COLO829 (cell line): Measurements from ENCODE around the gene NLRP3.
"Not testable (repeated sequence)": the region's sequence is repeated elsewhere in the genome, so short reads cannot be mapped to it uniquely, and the experiment has no call there.

ENCODE experiments used
- DNase-seq: peaks from one replicate; pipeline ENCODE4 v3.0.0; 2012; ENCODE audit warnings: low spot score

The NLRP3 gene

DNA sequence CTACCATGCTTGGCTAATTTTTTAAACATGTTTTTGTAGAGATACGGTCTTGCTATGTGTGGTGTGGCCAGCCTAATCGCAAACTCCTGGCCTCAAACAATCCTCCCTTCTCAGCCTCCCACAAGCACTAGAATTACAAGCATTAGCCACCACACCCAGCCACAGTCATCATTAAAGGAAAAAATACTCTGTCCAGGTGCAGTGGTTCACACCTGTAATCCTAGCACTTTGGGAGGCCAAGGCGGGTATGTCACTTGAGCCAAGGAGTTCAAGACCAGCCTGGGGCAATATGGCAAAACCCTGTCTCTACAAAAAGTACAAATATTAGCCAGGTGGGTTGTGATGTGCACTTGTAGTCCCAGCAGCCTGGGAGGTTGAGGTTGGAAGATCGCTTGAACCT, 25.0 kb upstream of the NLRP3 start:
- no peak for DNase-seq

DNA sequence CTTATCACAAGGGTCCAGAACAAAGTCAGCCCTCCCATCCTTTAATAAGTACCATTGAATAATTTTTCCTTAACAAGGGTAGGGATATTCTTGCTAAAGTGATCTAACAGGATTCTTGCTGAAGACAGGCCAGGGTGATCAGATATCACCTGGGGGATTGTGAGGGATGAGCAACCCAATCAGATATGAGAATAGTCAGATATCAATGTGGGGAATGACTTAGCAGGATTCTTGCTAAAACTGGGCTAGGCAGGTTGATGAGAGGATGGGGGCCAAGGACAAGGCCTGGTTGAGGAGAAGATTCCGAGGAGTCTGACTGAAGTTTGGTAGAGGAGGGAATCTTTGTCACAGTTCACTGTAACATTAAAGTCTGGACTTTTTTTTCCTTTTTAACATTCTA, 23.9 kb upstream of the NLRP3 start:
- DNase-seq: no peak

DNA sequence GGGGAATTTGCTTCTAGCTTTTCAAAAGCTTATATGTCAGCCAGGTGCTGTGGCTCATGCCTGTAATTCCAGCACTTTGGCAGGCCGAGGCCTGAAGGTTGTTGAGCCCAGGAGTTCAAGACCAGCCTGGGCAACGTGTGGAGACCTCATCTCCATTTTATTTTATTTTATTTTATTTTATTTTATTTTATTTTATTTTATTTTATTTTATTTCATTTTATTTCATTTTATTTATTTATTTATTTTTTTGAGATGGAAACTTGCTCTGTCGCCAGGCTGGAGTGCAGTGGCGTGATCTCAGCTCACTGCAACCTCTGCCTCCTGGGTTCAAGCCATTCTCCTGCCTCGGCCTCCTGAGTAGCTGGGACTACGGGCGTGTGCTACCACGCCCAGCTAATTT, 20.9 kb upstream of the NLRP3 start:
- not testable (repeated sequence) for DNase-seq

DNA sequence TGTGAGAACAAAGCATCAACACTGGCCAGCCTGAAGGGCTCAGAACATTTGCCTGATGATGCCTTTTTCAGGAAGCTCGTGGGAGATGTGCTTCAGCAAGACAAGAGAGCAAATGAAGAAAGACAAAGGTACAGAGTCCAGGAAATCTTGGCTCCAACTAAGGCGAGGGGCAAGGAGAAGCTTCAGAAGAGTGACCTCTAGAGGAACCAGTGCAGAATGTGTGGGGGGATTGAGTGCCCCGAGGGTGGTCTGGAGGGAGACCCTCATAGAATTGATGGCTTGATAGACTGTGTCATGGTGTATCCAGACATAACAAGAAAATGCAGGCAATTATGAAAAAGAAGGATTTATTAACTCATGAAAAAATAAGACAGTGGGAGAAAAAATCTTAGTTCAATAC, 15.3 kb upstream of the NLRP3 start:
- DNase-seq: no peak

DNA sequence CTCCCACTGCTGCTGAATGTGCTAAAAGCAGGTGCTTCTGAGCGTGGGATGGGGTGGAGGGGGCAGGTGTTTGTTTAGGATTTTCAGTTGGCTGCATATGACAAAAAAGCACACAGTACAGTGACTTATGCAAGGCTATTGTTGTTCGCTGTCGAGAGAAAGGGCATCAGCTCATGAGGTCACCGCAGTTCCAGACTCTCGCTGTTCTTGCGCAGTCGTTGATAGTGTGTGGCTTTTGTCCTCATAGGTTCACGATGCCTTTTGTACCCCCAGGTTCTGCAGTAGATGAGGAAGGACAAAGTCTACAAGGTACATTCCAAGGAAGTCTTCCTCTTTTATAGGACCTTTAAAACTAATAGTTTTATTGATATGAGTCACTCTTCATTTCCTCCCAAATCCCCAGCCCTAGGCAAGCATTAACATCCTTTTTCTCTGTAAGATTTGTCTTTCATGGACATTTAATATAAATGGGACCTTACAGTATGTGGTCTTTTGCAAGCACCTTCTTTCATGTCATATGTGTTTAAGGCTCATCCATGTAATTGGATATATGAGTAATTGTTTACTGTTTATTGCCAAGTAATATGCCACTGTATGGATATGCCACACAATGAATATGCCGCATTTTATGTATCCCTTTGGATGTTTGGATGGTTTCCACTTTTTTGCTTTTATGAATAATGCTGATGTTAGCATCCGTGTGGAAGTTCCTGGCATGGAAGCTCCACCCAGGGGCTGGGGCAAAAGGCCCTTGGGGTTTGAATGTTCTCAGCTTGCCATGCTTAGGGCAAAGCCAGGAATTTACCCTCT, 14.5 kb upstream of the NLRP3 start:
- peak; percentile 57 for DNase-seq

DNA sequence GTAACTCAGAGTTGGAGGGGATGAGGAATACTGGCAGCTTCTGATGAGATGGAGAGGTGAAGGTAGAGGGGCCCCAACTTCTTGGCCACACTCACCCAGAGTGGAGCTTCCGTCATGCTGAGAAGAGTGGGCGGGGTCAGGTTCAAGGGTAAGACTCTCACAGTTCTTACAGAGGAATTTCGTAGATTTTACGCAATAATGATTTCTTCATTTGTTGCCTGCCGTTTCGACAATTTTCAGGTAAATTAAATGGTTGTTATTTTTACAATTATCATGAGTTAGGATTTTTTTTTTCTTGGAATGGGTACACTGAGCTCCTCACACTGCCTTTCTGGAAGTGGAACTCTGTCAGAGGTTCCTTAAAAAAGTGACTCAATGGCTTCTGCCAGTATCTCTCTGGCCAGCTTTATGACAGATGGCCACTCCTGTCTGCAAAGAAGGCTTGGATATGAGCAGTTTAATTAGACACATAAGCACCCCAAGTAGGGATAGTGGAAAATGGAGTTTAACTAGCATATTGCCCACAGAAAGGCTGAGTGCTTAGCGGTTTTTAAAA, 13.8 kb upstream of the NLRP3 start:
- no peak for DNase-seq

DNA sequence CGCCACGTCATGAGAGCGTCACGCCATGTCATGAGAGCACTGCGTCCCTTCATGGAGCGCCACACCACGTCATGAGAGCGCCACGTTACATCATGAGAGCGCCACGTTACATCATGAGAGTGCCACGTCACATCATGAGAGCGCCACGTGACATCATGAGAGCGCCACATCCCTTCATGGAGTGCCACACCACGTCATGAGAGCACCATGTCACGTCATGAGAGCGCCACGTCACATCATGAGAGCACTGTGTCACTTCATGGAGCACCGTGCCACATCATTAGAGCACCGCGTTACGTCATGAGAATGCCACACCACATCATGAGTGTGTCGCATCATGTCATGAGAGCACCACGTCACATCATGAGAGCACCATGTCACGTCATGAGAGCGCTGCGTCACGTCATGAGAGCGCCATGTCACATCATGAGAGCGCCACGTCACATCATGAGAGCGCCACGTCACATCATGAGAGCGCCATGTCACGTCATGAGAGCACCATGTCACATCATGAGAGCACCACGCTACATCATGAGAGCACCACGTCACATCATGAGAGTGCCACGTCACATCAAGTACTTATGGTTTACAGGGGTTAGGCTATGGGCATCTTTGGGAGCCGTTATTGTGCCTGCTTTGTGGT, 9.8 kb upstream of the NLRP3 start:
- DNase-seq: no peak

DNA sequence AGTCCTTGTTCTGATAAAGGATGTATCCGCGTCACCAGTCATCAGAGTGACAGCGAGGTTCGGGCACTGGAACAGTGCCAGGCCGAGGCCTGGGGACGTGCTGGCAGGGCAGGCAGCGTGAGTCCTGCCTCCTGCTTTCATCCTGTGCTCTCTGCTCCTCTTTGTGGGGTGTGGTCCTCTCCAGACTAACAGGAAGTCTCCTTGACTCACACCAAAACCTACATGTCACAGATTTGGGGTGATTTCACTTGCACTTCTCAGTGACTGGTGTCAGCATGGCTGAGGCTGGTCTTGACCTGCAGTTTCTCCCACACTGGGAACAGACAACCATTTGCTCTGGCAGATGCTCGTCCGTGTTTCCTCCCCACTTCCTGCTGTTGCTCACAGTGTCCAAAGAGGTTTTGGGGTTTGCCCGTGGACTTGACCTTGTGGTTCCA, 8.8 kb upstream of the NLRP3 start:
- no peak for DNase-seq

DNA sequence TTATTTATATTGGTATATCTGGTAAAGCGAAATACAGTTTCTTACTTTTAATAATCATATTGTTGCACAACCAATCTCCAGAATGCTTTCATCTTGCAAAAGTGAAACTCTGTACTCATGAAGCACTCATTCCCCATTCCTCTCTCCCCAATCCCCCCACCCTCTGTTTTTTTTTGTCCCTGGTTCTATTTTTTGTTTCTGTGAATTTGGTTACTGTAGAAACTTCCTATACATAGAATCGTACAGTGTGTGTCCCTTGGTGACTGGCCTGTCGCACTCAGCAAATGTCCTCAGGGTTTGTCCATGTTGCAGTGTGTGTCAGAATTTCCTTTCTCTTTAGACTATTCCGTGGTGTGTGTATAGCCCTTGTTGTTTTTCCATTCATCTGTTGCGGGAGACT, 7.9 kb upstream of the NLRP3 start:
- no peak for DNase-seq

DNA sequence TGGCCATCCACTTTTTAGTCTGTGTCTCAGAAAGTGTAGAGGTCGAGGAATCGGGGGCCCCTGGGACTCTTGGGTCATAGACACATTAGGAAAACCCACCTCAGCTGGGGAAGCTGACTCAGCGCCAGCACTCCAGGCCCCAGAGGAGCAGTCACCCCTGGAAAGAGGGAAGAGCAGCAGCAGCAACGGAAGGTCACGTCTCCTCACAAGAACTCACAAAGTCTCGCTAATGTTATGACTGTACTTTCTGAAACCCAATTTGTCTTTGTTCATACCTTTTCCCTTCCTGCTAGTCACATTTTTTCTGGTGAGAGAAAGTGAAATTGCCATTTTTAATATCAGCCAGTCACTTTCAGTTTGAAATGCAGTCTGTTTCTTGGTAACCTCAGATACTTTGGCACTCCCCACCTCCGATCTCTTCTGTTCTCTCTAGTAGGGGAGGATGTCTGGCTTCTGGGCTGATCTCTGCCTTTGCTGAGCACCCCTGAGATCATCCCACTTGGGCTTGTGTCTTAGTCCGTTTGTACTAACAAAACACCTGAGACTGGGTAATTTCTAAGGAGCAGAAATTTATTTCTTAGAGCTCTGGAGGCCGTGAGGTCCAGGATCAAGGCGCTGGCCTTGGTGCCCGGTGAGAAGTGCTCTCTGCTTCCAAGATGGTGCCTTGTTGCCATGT, 6.0 kb upstream of the NLRP3 start:
- DNase-seq: no peak

DNA sequence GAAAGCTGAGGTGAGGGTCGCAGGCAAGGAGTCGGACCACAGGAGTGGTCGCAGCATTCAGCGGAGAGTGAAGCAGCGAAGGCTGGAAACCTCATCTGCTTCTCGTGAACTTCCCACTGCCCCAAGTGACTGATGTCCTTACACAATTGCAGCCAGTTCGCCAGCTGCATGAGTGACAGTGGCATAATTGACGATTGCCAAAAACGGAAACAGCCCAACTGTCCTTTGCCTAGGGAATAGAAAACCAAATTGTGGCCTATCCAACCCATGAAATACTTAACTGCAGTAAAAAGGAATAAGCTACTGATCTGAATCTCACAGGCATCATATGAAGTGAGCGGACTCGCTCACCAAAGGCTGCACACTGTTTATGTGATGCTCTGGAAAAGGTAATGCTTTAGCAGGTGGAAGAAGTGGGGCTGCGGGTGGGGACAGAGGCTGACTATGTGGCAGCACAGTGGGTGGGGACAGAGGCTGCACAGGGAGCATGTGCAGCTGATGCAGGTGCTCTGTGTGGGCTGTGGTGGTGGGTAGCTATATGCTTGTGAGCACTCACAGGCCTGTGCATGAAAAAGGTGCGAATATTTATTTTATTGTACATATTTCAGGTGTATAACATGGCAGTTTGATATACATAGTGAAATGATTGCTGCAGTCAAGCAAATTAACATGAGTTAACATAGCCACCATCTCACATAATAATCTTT, 4.2 kb upstream of the NLRP3 start:
- no peak for DNase-seq

DNA sequence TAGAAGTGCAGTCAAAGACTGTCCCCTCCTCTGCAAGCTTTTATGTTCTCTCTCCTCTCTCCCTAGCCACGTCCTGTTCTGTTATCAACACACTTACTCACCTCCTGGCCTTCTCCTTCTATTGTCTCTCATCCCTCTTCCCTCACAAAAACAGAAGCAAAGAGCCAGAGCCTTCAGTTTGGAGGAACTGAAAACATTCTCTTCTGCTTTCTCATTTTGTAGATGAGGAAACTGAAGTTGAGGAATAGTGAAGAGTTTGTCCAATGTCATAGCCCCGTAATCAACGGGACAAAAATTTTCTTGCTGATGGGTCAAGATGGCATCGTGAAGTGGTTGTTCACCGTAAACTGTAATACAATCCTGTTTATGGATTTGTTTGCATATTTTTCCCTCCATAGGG, 1.9 kb downstream of the NLRP3 start:
- no peak for DNase-seq

DNA sequence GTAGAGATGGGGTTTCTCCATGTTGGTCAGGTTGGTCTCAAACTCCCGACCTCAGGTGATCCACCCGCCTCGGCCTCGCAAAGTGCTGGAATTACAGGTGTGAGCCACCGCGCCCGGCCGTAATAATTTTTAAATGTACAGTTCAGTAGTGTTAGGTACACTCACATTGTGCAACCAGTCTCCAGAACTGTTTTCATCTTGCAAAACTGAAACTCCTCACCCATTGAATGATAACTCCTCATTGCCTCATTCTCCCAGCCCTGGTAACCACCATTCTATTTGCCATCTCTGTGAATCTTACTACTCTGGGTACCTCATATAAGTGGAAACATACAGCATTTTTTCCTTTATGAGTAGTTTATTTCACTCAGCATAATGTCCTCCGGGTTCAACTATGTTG, 3.4 kb downstream of the NLRP3 start:
- DNase-seq: no peak

DNA sequence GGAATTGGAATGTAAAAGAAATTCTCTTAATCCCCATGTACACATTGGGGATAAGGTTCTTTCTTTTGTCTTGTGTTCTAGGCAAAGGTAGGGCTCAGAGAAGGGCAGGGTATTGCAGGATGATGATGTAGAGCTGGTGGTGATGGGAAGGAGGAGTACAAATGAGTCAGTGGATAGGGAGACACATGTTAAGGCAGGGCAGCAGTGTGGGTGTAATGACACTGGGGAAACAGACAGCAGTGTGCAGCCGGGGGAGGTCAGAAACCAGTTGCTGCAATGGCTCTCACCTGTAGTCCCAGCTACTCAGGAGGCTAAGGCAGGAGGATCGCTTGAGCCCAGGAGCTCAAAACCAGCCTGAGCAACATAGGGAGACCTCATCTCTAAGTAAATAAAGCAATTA, 5.1 kb downstream of the NLRP3 start:
- no peak for DNase-seq

DNA sequence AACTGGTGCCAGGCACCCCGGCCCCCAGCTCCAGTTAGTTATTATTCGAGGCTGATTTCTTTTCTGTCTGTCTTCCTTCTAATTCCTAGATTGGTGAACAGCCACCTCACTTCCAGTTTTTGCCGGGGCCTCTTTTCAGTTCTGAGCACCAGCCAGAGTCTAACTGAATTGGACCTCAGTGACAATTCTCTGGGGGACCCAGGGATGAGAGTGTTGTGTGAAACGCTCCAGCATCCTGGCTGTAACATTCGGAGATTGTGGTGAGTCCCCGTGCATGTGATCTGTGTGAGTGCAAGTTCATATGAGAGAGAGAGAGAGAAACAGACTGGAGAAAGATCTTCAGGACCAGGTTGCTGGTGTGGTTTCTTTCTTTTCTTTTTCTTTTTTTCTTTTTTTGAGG, 13.5 kb downstream of the NLRP3 start:
- DNase-seq: no peak

DNA sequence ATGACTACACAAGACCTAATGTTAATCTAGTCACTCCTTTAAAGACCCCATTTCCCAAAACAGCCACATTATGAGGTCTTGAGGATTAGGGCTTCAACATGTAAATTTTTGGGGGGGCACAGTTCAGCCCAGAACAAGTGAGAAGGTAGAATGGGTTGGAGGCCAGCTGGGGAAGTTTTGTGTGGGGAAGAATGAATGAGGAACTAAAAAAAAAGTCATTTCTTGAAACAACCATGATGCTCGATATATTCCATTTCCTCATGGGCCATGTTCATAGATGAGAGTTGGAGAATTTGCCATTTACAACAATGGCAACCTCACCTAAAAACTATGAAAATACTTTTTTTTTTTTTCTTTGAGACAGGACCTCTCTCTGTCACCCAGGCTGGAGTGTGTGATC, 14.5 kb downstream of the NLRP3 start:
- DNase-seq: no peak

DNA sequence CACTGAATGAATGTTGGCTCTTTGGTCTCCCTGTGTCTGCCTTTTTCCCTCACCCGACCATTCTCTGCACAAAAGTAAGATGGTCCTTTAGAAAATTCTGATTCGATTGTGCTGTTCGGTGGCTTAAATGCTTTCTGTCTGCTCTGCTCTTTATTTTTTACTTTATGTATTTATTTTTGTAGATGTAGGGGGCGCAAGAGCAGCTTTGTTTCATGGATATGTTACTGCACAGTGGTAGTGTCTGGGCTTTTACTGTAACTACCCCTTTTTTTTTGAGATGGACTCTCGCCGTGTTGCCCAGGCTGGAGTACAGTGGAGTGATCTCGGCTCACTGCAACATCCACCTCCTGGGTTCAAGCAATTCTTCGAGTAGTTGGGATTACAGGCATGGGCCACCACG, 15.7 kb downstream of the NLRP3 start:
- DNase-seq: no peak

DNA sequence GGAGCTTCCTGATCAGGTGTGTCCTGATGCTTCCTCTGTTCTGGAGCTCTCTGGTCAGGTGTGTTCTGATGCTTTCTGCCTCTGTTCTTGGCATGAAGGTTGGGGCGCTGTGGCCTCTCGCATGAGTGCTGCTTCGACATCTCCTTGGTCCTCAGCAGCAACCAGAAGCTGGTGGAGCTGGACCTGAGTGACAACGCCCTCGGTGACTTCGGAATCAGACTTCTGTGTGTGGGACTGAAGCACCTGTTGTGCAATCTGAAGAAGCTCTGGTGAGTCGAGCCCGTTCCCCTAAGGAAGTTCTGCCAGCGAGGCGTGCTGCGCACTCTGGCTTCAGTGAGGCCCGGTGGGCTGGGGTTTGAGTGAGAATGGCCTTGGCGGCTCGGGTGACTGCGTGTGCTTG, 18.0 kb downstream of the NLRP3 start:
- DNase-seq: no peak

DNA sequence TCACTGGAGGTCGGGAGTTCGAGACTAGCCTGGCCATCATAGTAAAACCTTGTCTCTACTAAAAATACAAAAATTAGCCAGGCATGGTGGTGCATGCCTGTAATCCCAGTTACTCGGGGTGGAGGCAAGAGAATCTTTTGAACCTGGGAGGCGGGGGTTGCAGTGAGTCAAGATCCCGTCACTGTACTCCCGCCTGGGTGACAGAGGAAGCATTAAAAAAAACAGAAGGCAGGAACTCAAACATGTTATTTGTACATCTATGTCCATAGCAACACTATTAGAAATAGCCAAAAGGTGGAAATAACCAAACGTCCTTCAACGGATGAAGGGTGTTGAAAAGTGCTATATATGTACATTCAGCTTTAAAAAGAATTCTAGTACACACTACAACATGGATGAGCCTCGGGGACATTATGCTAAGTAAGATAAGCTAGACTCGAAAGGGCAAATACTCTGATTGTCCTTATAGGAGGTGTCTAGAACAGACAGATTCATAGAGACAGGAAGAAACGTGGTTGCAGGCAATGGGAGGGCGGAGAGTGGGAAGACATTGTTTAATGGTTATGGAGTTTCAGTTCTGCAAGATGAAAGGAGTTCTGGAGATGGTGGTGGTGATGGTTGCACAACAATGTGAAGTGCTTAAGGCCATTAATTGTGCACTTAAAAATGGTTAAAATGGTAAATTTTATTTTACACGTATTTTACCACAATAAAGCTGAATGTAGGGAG, 19.2 kb downstream of the NLRP3 start:
- no peak for DNase-seq

DNA sequence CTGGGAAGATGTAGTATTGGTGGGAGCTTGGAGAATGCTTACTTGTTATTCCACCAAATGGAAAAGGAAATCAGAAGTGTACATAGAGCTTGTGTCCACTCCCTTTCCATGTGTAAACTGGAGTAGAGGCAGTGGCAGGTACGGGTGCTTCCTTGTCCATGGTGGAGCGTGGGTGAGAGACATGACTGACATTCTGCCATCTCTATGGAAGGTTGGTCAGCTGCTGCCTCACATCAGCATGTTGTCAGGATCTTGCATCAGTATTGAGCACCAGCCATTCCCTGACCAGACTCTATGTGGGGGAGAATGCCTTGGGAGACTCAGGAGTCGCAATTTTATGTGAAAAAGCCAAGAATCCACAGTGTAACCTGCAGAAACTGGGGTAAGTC, 19.8 kb downstream of the NLRP3 start:
- no peak for DNase-seq
